HEK293 (cell line): ENCODE results near the gene CLDN15.

Experiments
- CTCF ChIA-PET: fragments of 350-600 bp; formaldehyde crosslinking; extraction: SDS; loops from one replicate; lab custom pipeline; 2021; ENCODE audit warnings: antibody characterized with exemption; lab: Yijun Ruan, JAX
- POLR2A ChIA-PET: fragments of 300-600 bp; formaldehyde crosslinking; extraction: SDS; loops from one replicate; lab custom pipeline; 2020; ENCODE audit warnings: antibody characterized with exemption, inconsistent platforms; lab: Yijun Ruan, JAX
- H3K27ac ChIP-seq: fragments of 200-500 bp; sonication (Bioruptor generic); 2 replicates; pipeline ENCODE4 v1.5.1; 2014; ENCODE audit warnings: low read depth, low read length, control low read depth, inconsistent platforms; ENCODE audit errors: extremely low read depth
- H3K36me3 ChIP-seq, 2 experiments: fragments of 200-500 bp in 1 of 2; sonication (Bioruptor generic) in 1 of 2; 1 replicate in 1 of 2; 2 replicates in 1 of 2; pipeline ENCODE4 v1.5.1; 2014 to 2017; ENCODE audit warnings: inconsistent platforms in 2 of 2, low read length in 2 of 2; ENCODE audit not compliant: control insufficient read depth in 2 of 2, insufficient read depth in 1 of 2
- H3K4me1 ChIP-seq: fragments of 200-500 bp; sonication (Bioruptor generic); 2 replicates; pipeline ENCODE4 v1.5.1; 2014; ENCODE audit warnings: mild to moderate bottlenecking, low read length, inconsistent platforms; ENCODE audit not compliant: control insufficient read depth, insufficient read depth
- H3K4me3 ChIP-seq: 2 replicates; pipeline ENCODE4 v1.5.1; 2011; ENCODE audit warnings: low read depth, mild to moderate bottlenecking, control low read depth, low read length, moderate library complexity
- H3K9me3 ChIP-seq: fragments of 200-500 bp; sonication (Bioruptor generic); 2 replicates; pipeline ENCODE4 v1.5.1; 2014; ENCODE audit warnings: low read depth, low read length, inconsistent platforms; ENCODE audit not compliant: control insufficient read depth, insufficient read depth
- AEBP2 ChIP-seq: fragments of 450-650 bp; formaldehyde crosslinking; IDR thresholded peaks from 2 replicates; pipeline ENCODE4 v1.5.1; 2016; ENCODE audit warnings: missing biosample characterization, missing genetic modification characterization, borderline replicate concordance
- EGR2 ChIP-seq: fragments of 450-650 bp; formaldehyde crosslinking; IDR thresholded peaks from 2 replicates; pipeline ENCODE4 v1.5.1; 2016; ENCODE audit warnings: low read depth, missing biosample characterization, missing genetic modification characterization
- KLF16 ChIP-seq: fragments of 450-650 bp; formaldehyde crosslinking; IDR thresholded peaks from 2 replicates; pipeline ENCODE4 v1.5.1; 2017; ENCODE audit warnings: missing biosample characterization, missing genetic modification characterization
- KLF9 ChIP-seq: fragments of 450-650 bp; formaldehyde crosslinking; IDR thresholded peaks from 2 replicates; pipeline ENCODE4 v1.5.1; 2016; ENCODE audit warnings: missing biosample characterization, missing genetic modification characterization, low read depth
- PRDM1 ChIP-seq: fragments of 450-650 bp; formaldehyde crosslinking; IDR thresholded peaks from 2 replicates; pipeline ENCODE4; 2016; ENCODE audit warnings: missing biosample characterization, missing genetic modification characterization
- PRDM10 ChIP-seq: fragments of 450-650 bp; formaldehyde crosslinking; IDR thresholded peaks from 2 replicates; pipeline ENCODE4 v1.5.1; 2016; ENCODE audit warnings: missing biosample characterization, missing genetic modification characterization
- TSHZ1 ChIP-seq: fragments of 450-650 bp; formaldehyde crosslinking; IDR thresholded peaks from 2 replicates; pipeline ENCODE4 v1.5.1; 2016; ENCODE audit warnings: missing biosample characterization, missing genetic modification characterization, borderline replicate concordance
- YY1 ChIP-seq: fragments of 450-650 bp; formaldehyde crosslinking; IDR thresholded peaks from 2 replicates; pipeline ENCODE4 v1.5.1; 2018; ENCODE audit warnings: missing biosample characterization, missing genetic modification characterization
- ZBTB10 ChIP-seq: fragments of 450-650 bp; formaldehyde crosslinking; IDR thresholded peaks from 2 replicates; pipeline ENCODE4 v1.5.1; 2016; ENCODE audit warnings: missing biosample characterization, missing genetic modification characterization
- ZBTB21 ChIP-seq: fragments of 450-650 bp; formaldehyde crosslinking; IDR thresholded peaks from 2 replicates; pipeline ENCODE4 v1.5.1; 2017; ENCODE audit warnings: missing biosample characterization, missing genetic modification characterization
- ZBTB49 ChIP-seq: fragments of 450-650 bp; formaldehyde crosslinking; IDR thresholded peaks from 2 replicates; pipeline ENCODE4 v1.5.1; 2016; ENCODE audit warnings: missing biosample characterization, missing genetic modification characterization, low read depth
- ZFHX2 ChIP-seq: fragments of 450-650 bp; formaldehyde crosslinking; conservative IDR thresholded peaks from 2 replicates; pipeline ENCODE4 v1.5.1; 2016; ENCODE audit warnings: missing biosample characterization, missing genetic modification characterization
- ZNF221 ChIP-seq: fragments of 450-650 bp; formaldehyde crosslinking; IDR thresholded peaks from 2 replicates; pipeline ENCODE4 v1.5.1; 2017; ENCODE audit warnings: missing biosample characterization, missing genetic modification characterization, borderline replicate concordance
- ZNF354C ChIP-seq: fragments of 450-650 bp; formaldehyde crosslinking; IDR thresholded peaks from 2 replicates; pipeline ENCODE4 v1.5.1; 2016; ENCODE audit warnings: missing biosample characterization, missing genetic modification characterization, low read depth, borderline replicate concordance
- ZNF366 ChIP-seq: fragments of 450-650 bp; formaldehyde crosslinking; conservative IDR thresholded peaks from 2 replicates; pipeline ENCODE4 v1.5.1; 2016; ENCODE audit warnings: missing biosample characterization, missing genetic modification characterization
- ZNF449 ChIP-seq: fragments of 450-650 bp; formaldehyde crosslinking; IDR thresholded peaks from 2 replicates; pipeline ENCODE4 v1.5.1; 2017; ENCODE audit warnings: missing biosample characterization, mild to moderate bottlenecking, missing genetic modification characterization, moderate library complexity
- ZNF521 ChIP-seq: fragments of 450-650 bp; formaldehyde crosslinking; IDR thresholded peaks from 2 replicates; pipeline ENCODE4 v1.5.1; 2017; ENCODE audit warnings: missing biosample characterization, mild to moderate bottlenecking, missing genetic modification characterization
- ZNF549 ChIP-seq: fragments of 450-650 bp; IDR thresholded peaks from 2 replicates; pipeline ENCODE4 v1.5.1; 2018; ENCODE audit warnings: missing biosample characterization, missing genetic modification characterization, mild to moderate bottlenecking, inconsistent platforms, moderate library complexity

The CLDN15 gene

GRCh38 chr7:101197991-101198390 is 39.6 kb downstream of the CLDN15 start (continued):
- TF ChIP-seq ZBTB49 (tag by site-specific recombination) (no peak), ZNF354C (no peak), ZNF521 (no peak)
- TF ChIP-seq, all 188 proteins: peak for 0

GRCh38 chr7:101195884-101196283 is 41.7 kb downstream of the CLDN15 start:
- ChIA-PET POLR2A (interaction anchor here (0.7 kb wide), 1 partner anchor 115 kb away, joined by 4 read pairs; no protein-coding TSS in a partner anchor), CTCF (interaction anchor here (2.1 kb wide), 1 partner anchor 52 kb away, joined by 34 read pairs; no protein-coding TSS in a partner anchor)

GRCh38 chr7:101189109-101189508 is 48.5 kb downstream of the CLDN15 start:
- no peak overlapping the region for H3K27ac ChIP-seq
- ChIA-PET CTCF (interaction anchor here (1.0 kb wide), 1 partner anchor 45 kb away, joined by 8 read pairs; no protein-coding TSS in a partner anchor), POLR2A (no interaction called here)
- no peak overlapping the region for H3K4me3 ChIP-seq
- H3K9me3 ChIP-seq: no peaks in the 10 kb centered on the region
- H3K4me1 ChIP-seq: no peaks in the 10 kb centered on the region
- no peaks in the 10 kb centered on the region for H3K36me3 ChIP-seq
- TF ChIP-seq PRDM1 (tag by site-specific recombination) (peak; percentile 63), AEBP2 (tag by site-specific recombination) (no peak), ZBTB10 (tag by site-specific recombination) (no peak), YY1 (tag by site-specific recombination) (no peak), KLF9 (tag by site-specific recombination) (no peak), KLF16 (no peak), ZNF221 (no peak), TSHZ1 (no peak), ZNF366 (tag by site-specific recombination) (peak; percentile 66; the same call in 1 of the 2 replicates), PRDM10 (tag by site-specific recombination) (no peak), ZBTB21 (tag by site-specific recombination) (no peak), ZNF449 (tag by site-specific recombination) (no peak)

More at GRCh38 chr7:101195884-101196283, 41.7 kb downstream of the CLDN15 start:
- no peak overlapping the region for H3K27ac ChIP-seq
- H3K9me3 ChIP-seq: no peaks in the 10 kb centered on the region
- no peaks in the 10 kb centered on the region for H3K36me3 ChIP-seq
- no peak overlapping the region for H3K4me3 ChIP-seq
- TF ChIP-seq ZNF549 (no peak), ZFHX2 (tag by site-specific recombination) (0 out of 2 replicates have a peak, but pooled peaks have one; percentile 16), EGR2 (tag by site-specific recombination) (peak; percentile 34; the same call in 1 of the 2 replicates)
- H3K4me1 ChIP-seq: no peaks in the 10 kb centered on the region
